Stimulated activated CD4-positive, alpha-beta T cell treated with anti-CD3 and anti-CD28 coated beads, TNF-alpha, amount 100 ng/mL, for 48 hours (primary cell): ENCODE results near the gene QRICH2.
"Not testable (repeated sequence)": the region's sequence is repeated elsewhere in the genome, so short reads cannot be mapped to it uniquely, and the experiment has no call there.

Source experiments
- DNase-seq, 3 donors: peaks; one replicate each; pipeline ENCODE4 v3.0.0-alpha.2; 2020; ENCODE audit warnings: low read depth in 3 of 3

QRICH2 gene

GRCh38 chr17:76248013-76248782 lies 59.9 kb downstream of the QRICH2 start:
- DNase-seq, result no peak

GRCh38 chr17:76247304-76247703 lies 60.8 kb downstream of the QRICH2 start:
- DNase-seq, result no peak

DNA sequence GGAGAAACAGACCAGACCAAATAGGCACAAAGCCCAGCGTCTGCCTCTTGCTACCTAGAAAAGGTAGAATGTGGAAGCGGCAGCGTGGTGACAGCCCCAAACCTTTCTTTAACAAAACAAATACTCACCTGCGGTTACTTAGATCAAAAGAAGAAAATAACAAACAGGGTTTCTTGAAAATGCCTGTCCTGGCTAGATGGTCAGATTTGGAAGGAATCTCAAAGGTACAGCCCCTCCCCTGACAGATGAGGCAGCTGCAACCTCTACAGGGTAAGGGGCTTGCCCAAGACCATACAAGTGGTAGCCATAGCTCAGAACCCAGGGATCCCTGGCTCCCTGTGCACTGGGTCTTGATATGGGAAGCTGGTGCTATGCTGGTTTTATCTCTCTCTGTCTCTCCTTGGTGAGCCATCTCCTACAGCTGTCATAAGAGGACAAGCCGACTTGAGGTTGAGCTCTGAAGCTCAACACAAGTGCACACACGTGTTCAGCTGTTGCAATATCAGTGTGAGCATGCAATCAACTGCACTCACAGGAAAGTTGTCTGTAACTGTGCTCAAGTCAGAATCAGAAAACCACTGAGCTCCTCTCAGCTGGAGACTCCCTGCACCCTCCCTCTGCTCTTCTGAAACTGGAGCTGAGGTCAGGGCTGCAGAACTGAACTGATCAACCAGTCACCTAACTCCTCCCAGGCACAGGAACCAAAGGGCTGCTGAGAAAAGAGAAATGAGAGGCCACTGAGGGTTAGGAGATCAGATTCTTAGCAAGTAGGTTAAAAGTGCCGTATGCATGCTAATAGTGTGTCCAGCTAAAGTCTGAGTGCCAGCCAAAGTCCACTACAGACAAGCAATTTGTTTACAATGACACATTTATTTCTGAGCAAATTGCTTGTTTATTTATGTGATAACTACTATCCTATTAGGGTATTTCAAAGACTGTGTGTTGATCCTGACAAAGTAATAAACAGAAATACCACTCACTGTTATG lies 61.7 kb downstream of the QRICH2 start:
- peak in 2 of 3 donors; percentile 47 to 69 for DNase-seq

GRCh38 chr17:76244721-76245120 lies 63.4 kb downstream of the QRICH2 start:
- not testable (repeated sequence) for DNase-seq

DNA sequence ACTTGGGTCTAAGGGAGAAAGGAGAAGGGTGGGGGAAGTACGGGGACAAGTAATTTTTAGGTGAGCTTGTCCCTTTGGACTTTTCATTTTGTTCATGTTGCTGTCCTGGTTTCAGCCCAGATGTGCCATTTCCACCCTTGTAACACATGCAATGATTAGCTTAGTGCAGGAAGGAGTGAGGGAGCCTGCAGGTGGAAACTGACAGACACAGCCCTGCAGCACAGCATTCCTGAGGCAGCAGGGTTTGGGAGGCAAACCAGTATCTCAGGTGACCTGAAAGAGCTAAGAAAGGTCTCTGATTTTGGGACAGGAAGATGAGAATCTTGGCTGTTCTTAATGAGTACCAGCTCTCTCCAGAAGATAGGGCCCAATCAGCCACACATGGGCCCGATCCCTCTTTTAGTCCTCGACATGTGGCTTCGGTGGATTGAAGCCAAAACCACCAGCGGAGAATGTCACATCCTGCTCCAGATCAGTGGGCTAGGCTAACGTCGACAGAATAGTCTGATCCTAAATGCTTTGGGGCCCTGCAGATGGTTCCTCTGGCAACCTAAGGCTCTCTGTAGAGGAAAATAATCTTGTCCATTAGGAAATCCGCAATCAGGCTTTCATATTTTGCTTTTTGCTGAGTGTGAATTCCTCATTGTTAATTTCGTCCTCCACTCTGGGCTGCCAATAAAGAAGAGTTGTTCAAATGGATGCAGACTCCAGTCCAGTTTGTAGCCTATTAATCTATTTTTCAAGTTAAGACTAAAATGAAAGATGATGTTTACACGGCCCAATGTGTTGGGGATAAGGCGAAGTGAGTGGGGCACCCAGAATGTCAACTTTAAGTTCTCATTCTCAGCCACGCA lies 64.0 kb downstream of the QRICH2 start:
- no peak for DNase-seq

- DNase-seq, result no peak
Measured at GRCh38 chr17:76241691-76242255, 66.3 kb downstream of the QRICH2 start.

- no peak for DNase-seq
Measured at GRCh38 chr17:76241204-76241538, 66.9 kb downstream of the QRICH2 start.

DNA sequence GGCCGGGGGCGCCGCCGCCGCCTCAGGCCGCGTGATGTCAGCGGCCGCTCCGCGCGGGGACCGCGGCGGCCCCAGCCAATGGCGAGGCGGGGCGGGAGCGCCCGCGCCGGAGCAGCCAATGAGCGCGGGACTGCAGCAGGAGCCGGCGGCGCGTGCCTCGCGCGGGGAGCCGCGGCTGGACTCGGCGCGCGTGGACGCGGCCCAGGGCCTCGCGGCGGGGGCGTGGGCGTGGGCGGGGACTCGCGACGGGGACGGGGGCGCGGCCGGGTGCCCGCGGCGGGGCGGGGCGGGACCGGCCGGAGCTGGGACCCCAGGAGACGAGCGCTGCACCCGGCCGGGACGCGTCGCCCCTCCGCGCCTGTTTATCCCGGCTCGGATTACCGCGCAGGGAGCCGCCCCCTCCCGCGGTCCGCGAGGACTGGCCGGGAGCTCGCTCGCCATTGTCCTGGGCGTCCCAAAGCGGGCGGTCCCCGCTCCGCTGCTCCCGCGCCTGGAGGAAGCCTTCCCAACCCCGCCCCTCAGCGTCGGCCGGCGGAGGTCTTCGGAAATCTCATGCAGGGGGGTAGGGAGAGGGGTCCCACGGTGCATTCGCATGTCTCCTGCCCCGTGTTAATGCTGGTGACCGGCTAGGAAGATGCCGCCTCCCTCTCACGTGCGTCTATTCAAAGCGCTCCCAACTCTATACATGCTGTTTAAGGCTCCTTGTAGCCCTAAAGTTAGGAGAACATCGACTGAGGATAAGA lies 67.4 kb downstream of the QRICH2 start, which contains the start of gene RNF157:
Gene RNF157 (minus strand): TSS at position 33 of the 743 bp plus-strand sequence. CDS start 253 bp downstream, outside the sequence.
- DNase-seq, result peak in 1 of 3 donors; percentile 41

DNA sequence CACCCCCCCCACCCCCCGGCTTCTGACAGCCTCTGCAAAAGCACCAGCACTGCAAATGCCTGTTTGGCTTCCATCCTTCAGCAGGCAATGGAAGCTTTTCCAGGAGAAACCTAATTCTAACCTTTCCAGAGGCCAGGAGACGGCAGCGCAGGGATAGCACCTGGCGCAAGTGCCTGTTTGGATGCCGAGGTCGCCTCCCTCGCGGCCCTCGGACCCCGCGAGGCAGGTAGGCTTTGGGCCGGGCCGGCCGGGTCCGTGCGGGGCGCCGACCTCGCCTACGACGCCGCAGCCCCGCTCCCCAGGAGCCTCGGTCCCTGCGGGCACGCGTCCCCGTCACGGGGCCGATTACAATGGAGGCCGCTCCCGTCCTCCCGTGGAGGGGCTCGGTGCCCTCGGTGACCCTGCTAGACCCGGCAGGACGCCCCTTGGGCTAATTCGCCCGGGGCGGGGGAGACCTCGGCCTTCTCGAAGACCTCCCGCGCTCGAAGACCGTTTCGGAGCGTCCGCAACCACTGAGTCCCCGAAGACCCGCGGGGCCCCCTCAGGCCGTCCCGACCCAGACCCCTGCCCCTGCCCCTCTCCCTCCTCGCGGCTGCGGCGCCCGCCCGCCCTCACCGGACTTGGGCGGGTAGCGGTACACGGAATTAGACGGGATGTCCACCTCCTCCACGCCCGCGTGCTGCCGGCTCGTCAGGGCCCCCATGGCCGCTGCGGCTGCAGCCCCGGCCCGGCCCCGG lies 68.4 kb downstream of the QRICH2 start:
- no peak for DNase-seq

DNA sequence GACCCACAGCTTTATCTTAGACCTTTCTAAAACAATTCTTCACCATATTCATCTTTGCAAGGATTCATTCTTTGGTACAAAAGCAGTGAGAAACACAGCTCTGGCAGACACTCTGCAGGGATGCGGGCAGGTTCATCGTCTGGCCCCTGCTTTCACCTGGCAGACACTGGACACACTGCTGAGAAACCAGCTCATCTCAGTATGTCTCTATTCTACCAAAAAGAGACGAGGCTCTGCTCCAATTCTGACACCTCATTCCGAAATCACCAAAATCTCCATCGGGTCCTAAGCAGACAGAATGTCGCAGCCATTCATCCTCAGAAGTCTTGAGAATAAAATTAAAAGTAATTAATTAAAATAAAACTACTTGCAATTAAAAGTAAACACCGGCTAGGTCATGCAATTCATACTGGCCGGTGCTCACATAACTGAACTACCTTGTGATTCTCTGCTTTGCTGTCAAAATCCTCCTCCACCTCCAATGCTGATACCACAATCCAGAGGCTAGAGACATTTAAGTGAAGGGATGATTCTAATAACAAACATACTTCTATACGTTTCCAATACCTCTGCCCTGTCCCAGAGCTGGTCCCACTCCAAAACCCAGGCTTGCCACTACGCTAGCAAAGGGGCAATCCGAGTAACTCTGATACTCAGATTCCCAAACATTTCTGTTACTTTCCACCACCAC lies 69.1 kb downstream of the QRICH2 start:
- no peak for DNase-seq

DNA sequence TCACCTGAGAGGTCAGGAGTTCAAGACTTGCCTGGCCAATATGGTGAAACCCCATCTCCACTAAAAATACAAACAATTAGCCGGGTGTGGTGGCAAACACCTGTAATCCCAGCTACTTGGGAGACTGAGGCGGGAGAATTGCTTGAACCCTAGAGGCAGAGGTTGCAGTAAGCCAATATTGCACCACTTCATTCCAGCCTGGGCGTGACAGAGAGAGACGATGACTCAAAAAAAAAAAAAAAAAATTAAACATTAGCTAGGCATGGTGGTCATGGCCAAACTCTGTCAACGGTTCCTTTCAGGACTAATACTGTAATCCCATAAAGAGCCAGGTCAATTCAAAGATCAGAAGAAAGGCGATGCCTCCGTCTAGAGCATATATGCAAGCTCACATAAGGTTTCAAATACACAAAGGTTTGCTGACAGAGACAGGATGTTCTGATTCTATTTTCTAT lies 70.2 kb downstream of the QRICH2 start:
- no peak for DNase-seq

- DNase-seq, result no peak
Measured at GRCh38 chr17:76236603-76237002, 71.5 kb downstream of the QRICH2 start.

DNA sequence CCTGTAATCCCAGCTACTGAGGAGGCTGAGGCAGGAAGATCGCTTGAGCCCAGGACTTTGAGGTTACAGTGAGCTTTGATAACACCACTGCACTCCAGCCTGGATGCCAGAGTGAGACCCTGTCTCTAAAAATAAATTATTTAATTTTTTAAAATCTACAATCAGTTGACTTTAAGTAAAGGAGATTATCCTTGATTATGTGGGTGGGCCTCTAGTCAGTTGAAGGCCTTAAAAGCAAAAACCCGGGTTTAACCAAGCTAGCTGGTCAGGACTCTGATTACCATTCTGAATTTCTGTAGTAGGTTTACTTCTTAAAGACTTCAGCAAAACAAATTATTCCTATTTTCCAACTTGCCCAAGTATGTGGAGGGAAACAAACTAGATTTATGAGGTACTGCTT lies 72.2 kb downstream of the QRICH2 start:
- DNase-seq, result no peak

DNA sequence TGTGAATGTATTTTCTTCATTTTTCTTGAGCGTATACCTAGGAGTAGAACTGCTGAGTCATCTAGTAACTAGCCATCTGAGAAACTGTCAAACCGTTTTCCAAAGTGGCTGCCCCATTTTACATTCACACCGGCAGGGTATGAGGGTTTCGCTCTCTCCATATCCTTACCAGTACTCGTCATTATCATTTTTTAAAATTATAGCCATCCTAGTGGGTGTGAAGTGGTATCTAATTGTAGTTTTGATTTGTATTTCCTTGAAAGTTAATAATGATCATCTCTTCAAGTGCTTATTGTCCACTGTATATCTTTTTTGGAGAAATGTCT lies 73.8 kb downstream of the QRICH2 start:
- DNase-seq, result no peak

GRCh38 chr17:76233588-76234353 lies 74.3 kb downstream of the QRICH2 start:
- no peak for DNase-seq

GRCh38 chr17:76232342-76232741 lies 75.7 kb downstream of the QRICH2 start:
- no peak for DNase-seq

- not testable (repeated sequence) for DNase-seq
Measured at GRCh38 chr17:76226749-76227148, 81.3 kb downstream of the QRICH2 start.

GRCh38 chr17:76225373-76226086 lies 82.5 kb downstream of the QRICH2 start:
- DNase-seq, result not testable (repeated sequence)
